Measurements from ENCODE around the gene RMDN2.
"Not testable (repeated sequence)": the region's sequence is repeated elsewhere in the genome, so short reads cannot be mapped to it uniquely, and the experiment has no call there.

RMDN2 gene

GRCh38 chr2:37997629-37998028 is 72.5 kb downstream of the RMDN2 start:
- DNase-seq = no peak

GRCh38 chr2:38000485-38001222 is 75.6 kb downstream of the RMDN2 start:
- no peak for DNase-seq

- not testable (repeated sequence) for DNase-seq
Measured at GRCh38 chr2:38010187-38010586, 85.1 kb downstream of the RMDN2 start.

- no peak for DNase-seq
Measured at GRCh38 chr2:38010995-38011394, 85.9 kb downstream of the RMDN2 start.

- no peak for DNase-seq
Measured at GRCh38 chr2:38013158-38013752, 88.2 kb downstream of the RMDN2 start.

- no peak for DNase-seq
Measured at GRCh38 chr2:38016219-38016618, 91.1 kb downstream of the RMDN2 start.

- no peak for DNase-seq
Measured at GRCh38 chr2:38017836-38018235, 92.7 kb downstream of the RMDN2 start.

- DNase-seq = not testable (repeated sequence)
Measured at GRCh38 chr2:38020359-38021069, 95.4 kb downstream of the RMDN2 start.

GRCh38 chr2:38021589-38021988 is 96.5 kb downstream of the RMDN2 start:
- no peak for DNase-seq

GRCh38 chr2:38026846-38027245 is 101.8 kb downstream of the RMDN2 start:
- DNase-seq = no peak

- DNase-seq = no peak
Measured at GRCh38 chr2:38028829-38029228, 103.7 kb downstream of the RMDN2 start.

- no peak for DNase-seq
Measured at GRCh38 chr2:38029512-38029911, 104.4 kb downstream of the RMDN2 start.

- DNase-seq = no peak
Measured at GRCh38 chr2:38030635-38031355, 105.7 kb downstream of the RMDN2 start.

GRCh38 chr2:38032946-38033345 is 107.9 kb downstream of the RMDN2 start:
- no peak for DNase-seq

- DNase-seq = no peak
Measured at GRCh38 chr2:38033646-38034045, 108.6 kb downstream of the RMDN2 start.

- DNase-seq = no peak
Measured at GRCh38 chr2:38035968-38036367, 110.9 kb downstream of the RMDN2 start.

- no peak for DNase-seq
Measured at GRCh38 chr2:38037325-38037724, 112.2 kb downstream of the RMDN2 start.

GRCh38 chr2:38037757-38038621 is 112.9 kb downstream of the RMDN2 start:
- DNase-seq = no peak

GRCh38 chr2:38038682-38039081 is 113.6 kb downstream of the RMDN2 start:
- no peak for DNase-seq

GRCh38 chr2:38039121-38039910 is 114.2 kb downstream of the RMDN2 start:
- DNase-seq = no peak

- DNase-seq = no peak
Measured at GRCh38 chr2:38045811-38046210, 120.7 kb downstream of the RMDN2 start.

- DNase-seq = no peak
Measured at GRCh38 chr2:38056216-38056615, 131.1 kb downstream of the RMDN2 start.
